Stimulated activated CD8-positive, alpha-beta memory T cell treated with anti-CD3 and anti-CD28 coated beads, Interleukin-7, amount 100 ng/mL, for 24 hours (primary cell): ENCODE measurements around the gene PHACTR1.

Source experiments
- DNase-seq: peaks from one replicate; pipeline ENCODE4 v3.0.0-alpha.2; 2020; ENCODE audit warnings: low read depth

The PHACTR1 gene

GRCh38 chr6:13030396-13030795 is 313.8 kb downstream of the PHACTR1 start:
- no peak for DNase-seq

GRCh38 chr6:13032566-13032965 is 316.0 kb downstream of the PHACTR1 start:
- no peak for DNase-seq

GRCh38 chr6:13033145-13033544 is 316.6 kb downstream of the PHACTR1 start:
- DNase-seq, result no peak

GRCh38 chr6:13034316-13034715 is 317.7 kb downstream of the PHACTR1 start:
- DNase-seq, result no peak

GRCh38 chr6:13035606-13036005 is 319.0 kb downstream of the PHACTR1 start:
- DNase-seq, result no peak

- DNase-seq, result no peak
Measured at GRCh38 chr6:13038315-13038714, 321.7 kb downstream of the PHACTR1 start.

- no peak for DNase-seq
Measured at GRCh38 chr6:13038741-13039190, 322.2 kb downstream of the PHACTR1 start.

- DNase-seq, result no peak
Measured at GRCh38 chr6:13044390-13044789, 327.8 kb downstream of the PHACTR1 start.

GRCh38 chr6:13044896-13045295 is 328.3 kb downstream of the PHACTR1 start:
- DNase-seq, result no peak

- no peak for DNase-seq
Measured at GRCh38 chr6:13045676-13046075, 329.1 kb downstream of the PHACTR1 start.

- no peak for DNase-seq
Measured at GRCh38 chr6:13046084-13046483, 329.5 kb downstream of the PHACTR1 start.

- DNase-seq, result no peak
Measured at GRCh38 chr6:13048113-13048512, 331.5 kb downstream of the PHACTR1 start.

GRCh38 chr6:13049666-13050254 is 333.2 kb downstream of the PHACTR1 start:
- no peak for DNase-seq

- no peak for DNase-seq
Measured at GRCh38 chr6:13053006-13053461, 336.5 kb downstream of the PHACTR1 start.

GRCh38 chr6:13058051-13058450 is 341.5 kb downstream of the PHACTR1 start:
- DNase-seq, result no peak

- DNase-seq, result no peak
Measured at GRCh38 chr6:13059026-13059425, 342.5 kb downstream of the PHACTR1 start.

- DNase-seq, result no peak
Measured at GRCh38 chr6:13063300-13063918, 346.8 kb downstream of the PHACTR1 start.

- DNase-seq, result no peak
Measured at GRCh38 chr6:13065581-13065980, 349.0 kb downstream of the PHACTR1 start.

GRCh38 chr6:13066050-13066449 is 349.5 kb downstream of the PHACTR1 start:
- DNase-seq, result no peak

GRCh38 chr6:13066820-13067219 is 350.3 kb downstream of the PHACTR1 start:
- no peak for DNase-seq

- no peak for DNase-seq
Measured at GRCh38 chr6:13068586-13069210, 352.1 kb downstream of the PHACTR1 start.

- no peak for DNase-seq
Measured at GRCh38 chr6:13071550-13072345, 355.2 kb downstream of the PHACTR1 start.
